Natural killer cell (primary cell): ENCODE data around the gene ILDR2. TPM values are rescaled to one million over a fixed set of nuclear protein-coding genes. Genes with fewer than 3 reads are reported as not detected.

Experiments used
- ATAC-seq, 3 donors: fragments of 150-1000 bp in 2 of 3; fragments of 200-7000 bp in 1 of 3; cut with Tn5 transposase; 1 replicate in 1 of 3; 2 replicates in 2 of 3; pipeline ENCODE4 v1.10.0; 2021; ENCODE audit warnings: mild to moderate bottlenecking in 2 of 3, moderate library complexity in 2 of 3
- DNase-seq, 2 donors: peaks; one replicate each; pipeline versions ENCODE4 v3.0.0 to v3.0.0-alpha.2; 2013 to 2021; ENCODE audit warnings: mixed read lengths in 1 of 2
- H3K27ac ChIP-seq: one replicate; pipeline ENCODE4 v1.5.1; 2013; ENCODE audit warnings: mild to moderate bottlenecking, low read length
- H3K27me3 ChIP-seq: one replicate; pipeline ENCODE4 v1.6.1; 2013; ENCODE audit warnings: low read length; ENCODE audit not compliant: control insufficient read depth, insufficient read depth
- H3K36me3 ChIP-seq: one replicate; pipeline ENCODE4 v1.6.1; 2013; ENCODE audit warnings: low read length; ENCODE audit not compliant: control insufficient read depth, insufficient read depth
- H3K4me1 ChIP-seq: one replicate; pipeline ENCODE4 v1.6.1; 2013; ENCODE audit warnings: low read length; ENCODE audit not compliant: control insufficient read depth, insufficient read depth
- H3K4me3 ChIP-seq: one replicate; pipeline ENCODE4 v1.5.1; 2013; ENCODE audit warnings: low read length
- H3K9me3 ChIP-seq: one replicate; pipeline ENCODE4 v1.6.1; 2013; ENCODE audit warnings: low read length; ENCODE audit not compliant: control insufficient read depth, insufficient read depth
- H3K27ac Mint-ChIP-seq, 2 donors: one replicate each; pipeline ENCODE4 v1.8.0; 2022; ENCODE audit warnings: mild to moderate bottlenecking in 2 of 2, mixed read lengths in 2 of 2, moderate library complexity in 1 of 2
- H3K27me3 Mint-ChIP-seq, 2 donors: one replicate each; pipeline ENCODE4 v1.8.0; 2022; ENCODE audit warnings: low read depth in 2 of 2, mixed read lengths in 2 of 2
- H3K36me3 Mint-ChIP-seq: one replicate; pipeline ENCODE4 v1.8.0; 2022; ENCODE audit warnings: mixed read lengths
- H3K4me1 Mint-ChIP-seq, 2 donors: one replicate each; pipeline ENCODE4 v1.8.0; 2022; ENCODE audit warnings: mixed read lengths in 2 of 2
- H3K4me3 Mint-ChIP-seq: one replicate; pipeline ENCODE4 v1.8.0; 2022; ENCODE audit warnings: mild to moderate bottlenecking, moderate library complexity, mixed read lengths
- H3K9me3 Mint-ChIP-seq, 2 donors: one replicate each; pipeline ENCODE4 v1.8.0; 2022; ENCODE audit warnings: mixed read lengths in 2 of 2
- CTCF ChIP-seq: fragments of 200-600 bp; IDR thresholded peaks from one replicate; pipeline ENCODE4 v1.8.0; 2022; ENCODE audit warnings: antibody characterized with exemption
- WGBS: methylation state at CpG from one replicate; pipeline ENCODE4 v1.1.7; 2013; ENCODE audit warnings: missing lambda C conversion rate; ENCODE audit not compliant: insufficient coverage; 5-methylcytosine and 5-hydroxymethylcytosine counted together
- intact Hi-C: fragments of 100-400 bp; cut with micrococcal nuclease; formaldehyde crosslinking; loops from one replicate; pipeline ENCODE4 v1.14.2; 2022
- total RNA-seq, 4 donors: library from RNA; stranded (reverse); fragments of 120-200 nt in 1 of 4; gene quantifications; one replicate each; pipeline versions ENCODE4 v1.2.3 to v1.2.4, GENCODE V29; 2013 to 2022

The ILDR2 gene
- total RNA-seq, 3 donors from 2014 or later (not counting 1 experiment from before 2014, with no cell fraction given) = 2.4 to 4.3 (median 2.8) TPM

GRCh38 chr1:167013108-167013929 lies 38.0 kb upstream of the ILDR2 start:
- DNase-seq = no peak
- no peak overlapping the region for H3K4me3 Mint-ChIP-seq
- Histone ChIP-seq H3K4me1 (no peaks in the 10 kb centered on the region), H3K4me3 (no peak overlapping the region), H3K36me3 (no peaks in the 10 kb centered on the region), H3K9me3 (no peaks in the 10 kb centered on the region), H3K27me3 (peaks cover 3% of the 10 kb centered on the region), H3K27ac (no peak overlapping the region)
- ATAC-seq = no peak
- WGBS = 93% methylated on average over 7 of the region's 8 CpGs
- H3K27me3 Mint-ChIP-seq = peaks cover 28 to 53% of the 10 kb centered on the region in 2 donors
- H3K36me3 Mint-ChIP-seq = no peaks in the 10 kb centered on the region
- TF ChIP-seq CTCF = no peak
- no peaks in the 10 kb centered on the region for H3K4me1 Mint-ChIP-seq
- no peak overlapping the region for H3K27ac Mint-ChIP-seq
- intact Hi-C loops = no loop called here
- no peaks in the 10 kb centered on the region for H3K9me3 Mint-ChIP-seq

DNA sequence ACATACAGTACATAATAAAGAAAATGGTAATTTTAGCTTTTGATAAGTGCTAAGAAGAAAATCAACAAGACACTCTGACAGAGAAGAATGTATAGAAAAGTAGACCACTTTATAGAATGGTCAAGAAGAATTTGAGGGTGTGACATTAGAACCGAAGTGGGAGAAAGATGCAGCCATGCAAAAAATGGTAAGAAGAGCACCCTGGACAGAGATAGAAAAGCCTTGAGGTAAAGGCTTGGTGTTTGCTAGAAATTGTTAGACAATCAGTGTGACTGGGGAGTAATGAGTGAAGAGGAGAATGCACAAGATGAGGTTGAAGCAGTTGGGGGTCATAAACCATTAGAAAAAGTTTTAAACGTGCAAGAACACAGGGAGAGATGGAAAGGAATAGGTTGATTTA lies 37.2 kb upstream of the ILDR2 start:
- no peak for DNase-seq
- Mint-ChIP-seq H3K27ac (no peak overlapping the region), H3K4me3 (no peak overlapping the region), H3K4me1 (no peaks in the 10 kb centered on the region), H3K27me3 (peaks cover 28 to 56% of the 10 kb centered on the region in 2 donors), H3K36me3 (no peaks in the 10 kb centered on the region), H3K9me3 (no peaks in the 10 kb centered on the region)
- no peak overlapping the region for H3K27ac ChIP-seq
- TF ChIP-seq CTCF = no peak
- H3K4me1 ChIP-seq = no peaks in the 10 kb centered on the region
- H3K4me3 ChIP-seq = no peak overlapping the region
- no peaks in the 10 kb centered on the region for H3K36me3 ChIP-seq
- ATAC-seq = no peak
- no peaks in the 10 kb centered on the region for H3K9me3 ChIP-seq
- intact Hi-C loops = no loop called here
- WGBS = 88% methylated on average over 2 of the region's 2 CpGs
- peaks cover 3% of the 10 kb centered on the region for H3K27me3 ChIP-seq

- ATAC-seq = no peak
- no peak for TF ChIP-seq CTCF
- Mint-ChIP-seq H3K9me3 (no peaks in the 10 kb centered on the region), H3K36me3 (no peaks in the 10 kb centered on the region), H3K27ac (no peak overlapping the region), H3K4me3 (no peak overlapping the region), H3K27me3 (peaks cover 28 to 56% of the 10 kb centered on the region in 2 donors), H3K4me1 (no peaks in the 10 kb centered on the region)
- Histone ChIP-seq H3K36me3 (no peaks in the 10 kb centered on the region), H3K27me3 (peaks cover 3% of the 10 kb centered on the region), H3K4me3 (no peak overlapping the region), H3K27ac (no peak overlapping the region), H3K9me3 (no peaks in the 10 kb centered on the region), H3K4me1 (no peaks in the 10 kb centered on the region)
- WGBS = no CpG with 5 or more reads among the region's 1 CpG
- intact Hi-C loops = no loop called here
- DNase-seq = no peak
These were observed 36.3 kb upstream of the ILDR2 start for GRCh38 chr1:167011560-167012191.
